Fibroblast of skin of abdomen (primary cell): ENCODE measurements around the gene PAX3.
A peak's percentile ranks its signal among the peaks of the same experiment; 100 is the strongest.

Experiments used
- DNase-seq: peaks from one replicate; pipeline ENCODE4 v3.0.0-alpha.2; 2013

The PAX3 gene

GRCh38 chr2:222296911-222297599 is 1.7 kb downstream of the PAX3 start:
- DNase-seq: no peak

DNA sequence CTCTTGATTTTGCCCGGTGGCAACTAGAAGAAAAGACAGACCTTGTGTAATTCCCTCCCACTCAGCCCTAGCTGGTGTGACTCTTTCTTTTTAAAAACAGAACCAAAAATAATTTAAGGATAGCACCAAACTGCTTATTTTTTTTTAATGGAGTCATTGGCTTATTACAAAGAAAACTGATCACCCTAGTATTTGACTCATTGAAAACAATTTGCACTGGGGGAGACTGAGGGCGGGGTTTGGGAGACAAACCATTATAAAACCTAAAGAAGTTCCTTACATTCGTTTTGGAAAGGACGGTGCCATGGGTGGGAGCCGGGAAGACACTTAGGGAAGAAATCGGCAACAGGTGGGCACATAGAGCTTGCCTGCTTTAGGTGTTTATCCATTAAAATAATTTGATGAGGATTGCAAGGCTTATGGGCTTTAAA is 2.5 kb downstream of the PAX3 start:
- DNase-seq: no peak

DNA sequence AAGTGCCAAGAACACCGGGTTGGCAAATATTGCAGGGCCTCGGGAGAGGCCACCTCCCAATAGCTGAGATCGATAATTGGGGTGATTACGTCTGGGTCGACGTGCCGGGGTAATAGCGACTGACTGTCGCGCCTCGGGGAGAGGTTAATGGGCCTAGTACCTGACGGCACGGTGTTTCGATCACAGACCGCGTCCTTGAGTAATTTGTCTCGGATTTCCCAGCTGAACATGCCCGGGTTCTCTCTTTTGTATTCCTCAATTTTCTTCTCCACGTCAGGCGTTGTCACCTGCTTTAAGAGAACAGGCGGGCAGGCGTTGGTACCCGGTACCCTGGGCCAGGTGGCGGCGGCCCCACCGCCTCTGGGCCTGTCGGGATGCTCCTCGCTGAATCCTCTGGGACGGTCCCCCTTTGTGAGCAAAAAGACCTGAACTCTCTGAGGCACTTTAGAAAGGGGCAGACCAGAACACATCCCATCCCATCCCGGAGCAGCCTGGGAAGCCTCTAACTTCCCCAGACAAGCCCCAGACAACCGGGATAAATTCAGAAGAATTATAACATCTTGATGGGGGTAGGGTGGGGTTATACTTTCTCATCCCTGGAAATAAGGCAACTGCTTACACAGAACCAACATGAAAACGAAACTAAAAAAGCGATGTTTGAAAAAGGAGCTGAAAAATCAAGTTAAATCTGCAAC is 3.3 kb downstream of the PAX3 start:
- DNase-seq: no peak

- no peak for DNase-seq
Observed at GRCh38 chr2:222294996-222295367, 3.8 kb downstream of the PAX3 start.

DNA sequence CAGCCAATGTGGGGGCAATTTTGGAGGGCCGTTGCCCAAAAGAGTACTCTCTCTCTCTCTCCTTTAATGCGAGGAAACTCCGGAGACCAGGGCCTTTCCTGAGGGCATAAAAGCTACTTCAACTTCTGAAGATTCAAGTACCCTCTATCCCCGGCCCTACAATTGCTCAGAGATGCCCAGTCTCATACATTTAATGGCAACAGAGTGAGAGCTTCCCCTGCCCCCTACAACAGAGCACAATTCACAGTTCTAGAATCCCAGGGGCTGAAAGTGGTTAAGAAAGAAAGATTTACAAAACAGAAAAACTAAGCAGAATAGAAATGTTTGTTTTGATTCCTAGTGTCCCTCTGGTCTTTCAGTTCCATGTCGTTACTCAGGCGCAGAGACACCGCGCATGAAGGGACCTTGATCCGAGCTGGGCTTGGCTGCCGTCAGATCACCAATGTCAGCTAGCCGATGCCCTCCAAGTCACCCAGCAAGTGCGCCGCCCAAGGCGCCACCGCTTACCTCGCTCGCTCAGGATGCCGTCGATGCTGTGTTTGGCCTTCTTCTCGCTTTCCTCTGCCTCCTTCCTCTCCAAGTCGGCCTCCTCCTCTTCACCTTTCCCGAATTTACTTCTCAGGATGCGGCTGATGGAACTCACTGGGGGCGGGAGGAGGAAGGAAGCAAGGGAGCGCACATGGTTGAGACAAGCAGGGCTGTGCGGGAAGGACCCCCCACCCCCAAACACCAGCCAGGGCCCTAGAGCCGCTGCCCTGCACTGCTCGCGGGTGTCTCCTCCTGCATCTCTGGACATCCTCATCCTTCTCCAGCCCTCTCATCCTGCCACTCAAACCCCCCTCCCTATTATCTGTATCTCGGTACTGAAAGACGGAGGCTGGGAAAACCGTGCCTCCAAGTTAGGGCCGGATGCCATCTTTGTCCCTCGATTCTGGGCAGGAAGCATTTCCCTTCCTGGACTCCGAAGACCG is 4.9 kb downstream of the PAX3 start:
- DNase-seq: no peak

DNA sequence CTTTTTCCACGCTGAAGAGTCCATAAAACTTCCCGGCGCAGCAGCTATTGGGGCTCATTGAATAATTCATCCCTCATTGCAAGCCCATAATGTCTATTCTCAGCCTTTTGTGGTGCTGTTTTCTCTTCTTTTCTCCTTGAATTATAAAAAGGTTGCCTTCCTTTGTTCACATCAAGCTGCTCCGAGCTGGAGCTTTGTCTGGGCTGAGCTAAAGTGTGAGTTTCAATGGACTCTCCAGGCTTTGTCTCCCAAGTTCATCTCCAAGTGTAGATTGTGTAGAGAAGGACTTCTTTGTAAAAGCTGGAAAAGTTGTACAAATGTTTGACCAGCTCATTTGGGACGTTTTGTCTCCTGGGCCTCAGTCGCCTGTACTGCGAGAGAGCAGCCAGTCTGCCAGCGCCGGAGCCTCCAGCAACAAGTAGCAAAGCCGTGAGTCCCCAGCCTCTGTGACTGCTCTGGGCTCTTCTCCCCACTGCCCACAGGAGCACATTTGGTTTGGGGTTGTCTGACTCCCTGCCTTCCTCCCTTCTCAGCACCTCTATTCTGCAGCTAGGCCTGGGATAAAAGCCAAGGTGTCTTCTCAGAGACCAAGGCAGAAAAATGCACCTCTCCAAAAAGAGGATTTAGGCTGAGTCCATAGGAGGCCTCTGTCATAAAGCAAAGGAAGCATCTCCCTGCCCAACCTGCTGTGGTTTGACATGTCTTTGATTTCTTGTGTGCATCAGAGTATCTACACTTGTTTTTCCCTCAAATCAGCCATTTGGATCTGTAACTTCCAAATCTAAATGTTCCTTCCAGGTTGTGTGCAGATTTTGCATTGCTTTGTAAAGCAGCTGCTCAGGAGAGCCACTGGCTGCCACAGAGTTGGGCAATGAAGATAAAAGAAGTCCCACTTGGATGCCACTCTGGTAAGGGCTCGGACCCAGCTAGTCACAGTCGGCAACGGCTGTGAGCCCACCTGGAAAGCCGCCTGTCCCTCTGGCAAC is 6.4 kb downstream of the PAX3 start:
- DNase-seq: no peak

DNA sequence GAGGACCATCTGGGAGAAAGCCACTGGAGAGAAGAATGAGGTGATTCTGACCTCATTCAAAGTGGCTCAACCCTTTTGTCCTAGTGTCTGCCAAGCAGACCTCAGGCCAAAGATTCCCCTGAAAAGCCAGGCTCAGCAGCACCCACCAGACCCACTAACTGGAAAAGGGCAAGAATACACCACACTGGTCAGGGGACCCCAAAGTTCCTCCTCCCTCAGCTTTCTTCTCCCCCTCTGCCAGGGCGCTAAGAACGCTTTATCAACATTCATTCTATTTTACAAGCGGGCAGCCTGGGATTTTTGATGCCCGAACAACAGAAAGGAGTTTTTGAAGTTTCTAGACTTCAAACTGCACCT is 7.3 kb downstream of the PAX3 start:
- no peak for DNase-seq

DNA sequence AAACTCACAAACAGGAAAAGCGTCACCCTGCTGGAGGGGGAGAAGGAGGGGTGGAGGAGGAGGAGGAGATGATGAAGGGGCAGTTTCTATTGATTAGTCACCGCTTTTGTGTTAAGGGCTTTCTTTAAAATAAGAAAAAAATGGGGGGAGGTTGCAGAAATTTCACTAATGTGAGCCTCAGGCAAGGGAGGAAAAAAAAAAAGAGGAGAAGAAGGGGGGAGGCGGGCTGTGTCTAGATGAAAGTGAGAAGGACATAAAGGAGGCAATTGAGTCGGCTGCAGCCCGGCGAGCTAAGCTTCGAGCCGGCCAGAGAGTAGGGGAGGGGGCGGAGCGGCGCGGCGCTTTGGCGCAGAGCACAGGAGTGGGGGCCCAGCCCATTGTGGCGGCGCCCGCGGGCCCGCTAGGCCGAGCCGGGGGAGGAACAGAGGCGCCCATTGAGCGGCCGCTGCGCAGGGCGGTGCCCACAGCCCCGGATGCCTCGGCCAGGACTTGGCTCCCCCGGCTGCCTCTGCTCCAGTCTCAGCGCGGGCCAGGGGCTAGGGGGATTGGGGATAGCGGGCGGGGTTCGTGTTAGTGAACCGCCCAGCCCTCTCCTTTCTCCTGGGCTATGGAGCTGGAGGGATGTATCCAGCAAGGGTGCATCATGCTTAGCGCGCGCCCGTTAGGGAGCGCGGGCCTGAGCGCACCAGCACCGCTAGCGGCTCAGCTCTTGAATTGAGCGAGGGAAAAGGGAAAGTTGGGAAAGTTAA is 7.9 kb downstream of the PAX3 start:
- DNase-seq: peak; percentile 75

DNA sequence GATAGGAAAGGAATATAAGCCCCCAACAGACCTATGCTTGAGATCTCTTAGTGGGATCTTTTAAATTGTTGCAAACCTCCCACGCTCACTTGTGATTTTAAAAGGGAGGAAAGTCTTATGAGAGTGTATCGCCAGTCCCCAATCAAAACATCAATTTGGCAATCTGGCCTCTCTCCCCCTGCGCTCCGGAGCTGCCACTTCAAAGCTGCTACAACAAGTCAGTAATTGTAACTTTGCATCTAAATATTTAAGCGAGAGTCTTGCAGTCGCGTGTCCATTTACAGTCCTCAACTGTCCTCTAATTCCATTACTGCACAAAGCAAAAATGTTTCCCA is 8.4 kb downstream of the PAX3 start:
- no peak for DNase-seq

GRCh38 chr2:222289278-222290160 is 9.3 kb downstream of the PAX3 start:
- no peak for DNase-seq

- no peak for DNase-seq
Observed at GRCh38 chr2:222288590-222289277, 10.1 kb downstream of the PAX3 start.

- no peak for DNase-seq
Observed at GRCh38 chr2:222287862-222288479, 10.8 kb downstream of the PAX3 start.

- DNase-seq: no peak
Observed at GRCh38 chr2:222284466-222284865, 14.3 kb downstream of the PAX3 start.

GRCh38 chr2:222283634-222284033 is 15.2 kb downstream of the PAX3 start:
- no peak for DNase-seq

GRCh38 chr2:222281506-222281905 is 17.3 kb downstream of the PAX3 start:
- DNase-seq: peak; percentile 55

- peak; percentile 58 for DNase-seq
Observed at GRCh38 chr2:222280795-222281194, 18.0 kb downstream of the PAX3 start.

- no peak for DNase-seq
Observed at GRCh38 chr2:222272446-222273015, 26.3 kb downstream of the PAX3 start.

- DNase-seq: no peak
Observed at GRCh38 chr2:222271854-222272253, 26.9 kb downstream of the PAX3 start.

- DNase-seq: no peak
Observed at GRCh38 chr2:222270396-222270795, 28.4 kb downstream of the PAX3 start.
